Mesothelial cell of epicardium (in vitro differentiated cells): ENCODE measurements around the gene NRCAM. TPM values are rescaled to one million over a fixed set of nuclear protein-coding genes. Genes with fewer than 3 reads are reported as not detected.

Experiments used
- DNase-seq, 2 experiments: peaks; one replicate each; pipeline ENCODE4 v3.0.0; 2021; ENCODE audit warnings: low spot score in 2 of 2; ENCODE audit not compliant: unreplicated experiment in 2 of 2
- H3K27ac Mint-ChIP-seq: 2 replicates; pipeline ENCODE4 v1.8.0; 2021; ENCODE audit warnings: mixed read lengths
- H3K27me3 Mint-ChIP-seq: 2 replicates; pipeline ENCODE4 v1.8.0; 2021; ENCODE audit warnings: low read depth, mixed read lengths
- H3K36me3 Mint-ChIP-seq: 2 replicates; pipeline ENCODE4 v1.8.0; 2021; ENCODE audit warnings: mixed read lengths
- H3K4me1 Mint-ChIP-seq: 2 replicates; pipeline ENCODE4 v1.8.0; 2021; ENCODE audit warnings: mixed read lengths
- H3K4me3 Mint-ChIP-seq: 2 replicates; pipeline ENCODE4 v1.8.0; 2021; ENCODE audit warnings: mild to moderate bottlenecking, moderate library complexity, mixed read lengths
- H3K9me3 Mint-ChIP-seq: 2 replicates; pipeline ENCODE4 v1.8.0; 2021; ENCODE audit warnings: mixed read lengths
- total RNA-seq: library from RNA; stranded (reverse); gene quantifications from 3 replicates; pipeline ENCODE4 v1.2.1, GENCODE V29; 2021
- TF ChIP-seq, protein P1 (sequence below): fragments of 200-600 bp; sonication (generic); IDR thresholded peaks from one replicate; pipeline ENCODE4 v1.5.0; 2021; ENCODE audit warnings: antibody characterized with exemption; ENCODE audit not compliant: unreplicated experiment

Gene NRCAM
- total RNA-seq, 1 donor from 2014 or later = 5.7 TPM

DNA sequence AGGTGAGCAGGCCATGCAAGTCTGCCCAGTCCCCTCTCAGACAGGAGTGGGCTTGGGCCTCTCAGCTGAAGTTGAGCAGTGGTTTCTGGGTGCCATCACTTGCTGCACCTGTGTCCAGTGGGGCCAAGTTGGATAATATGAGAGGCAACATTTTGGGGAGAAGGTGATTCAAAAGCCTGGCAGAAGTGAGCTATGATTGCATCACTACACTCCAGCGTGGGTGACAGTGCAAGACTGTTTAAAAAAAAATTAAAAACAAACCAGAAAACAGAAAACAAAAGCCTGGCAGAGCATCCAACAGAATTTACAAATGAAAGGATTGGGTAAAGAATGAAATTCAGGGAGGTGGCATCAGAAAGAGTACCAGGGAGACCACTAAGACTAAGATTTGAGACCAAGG lies 204.5 kb downstream of the NRCAM start:
- H3K9me3 Mint-ChIP-seq = peaks cover 7% of the 10 kb centered on the region
- H3K27me3 Mint-ChIP-seq = no peaks in the 10 kb centered on the region
- no peak overlapping the region for H3K27ac Mint-ChIP-seq
- H3K4me1 Mint-ChIP-seq = no peaks in the 10 kb centered on the region
- TF ChIP-seq, protein P1, sequence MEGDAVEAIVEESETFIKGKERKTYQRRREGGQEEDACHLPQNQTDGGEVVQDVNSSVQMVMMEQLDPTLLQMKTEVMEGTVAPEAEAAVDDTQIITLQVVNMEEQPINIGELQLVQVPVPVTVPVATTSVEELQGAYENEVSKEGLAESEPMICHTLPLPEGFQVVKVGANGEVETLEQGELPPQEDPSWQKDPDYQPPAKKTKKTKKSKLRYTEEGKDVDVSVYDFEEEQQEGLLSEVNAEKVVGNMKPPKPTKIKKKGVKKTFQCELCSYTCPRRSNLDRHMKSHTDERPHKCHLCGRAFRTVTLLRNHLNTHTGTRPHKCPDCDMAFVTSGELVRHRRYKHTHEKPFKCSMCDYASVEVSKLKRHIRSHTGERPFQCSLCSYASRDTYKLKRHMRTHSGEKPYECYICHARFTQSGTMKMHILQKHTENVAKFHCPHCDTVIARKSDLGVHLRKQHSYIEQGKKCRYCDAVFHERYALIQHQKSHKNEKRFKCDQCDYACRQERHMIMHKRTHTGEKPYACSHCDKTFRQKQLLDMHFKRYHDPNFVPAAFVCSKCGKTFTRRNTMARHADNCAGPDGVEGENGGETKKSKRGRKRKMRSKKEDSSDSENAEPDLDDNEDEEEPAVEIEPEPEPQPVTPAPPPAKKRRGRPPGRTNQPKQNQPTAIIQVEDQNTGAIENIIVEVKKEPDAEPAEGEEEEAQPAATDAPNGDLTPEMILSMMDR = no peak
- no peak overlapping the region for H3K4me3 Mint-ChIP-seq
- no peak for DNase-seq
- H3K36me3 Mint-ChIP-seq = peaks cover 1% of the 10 kb centered on the region

- Mint-ChIP-seq H3K36me3 (no peaks in the 10 kb centered on the region), H3K4me3 (no peak overlapping the region), H3K4me1 (no peaks in the 10 kb centered on the region), H3K9me3 (peaks cover 4% of the 10 kb centered on the region), H3K27ac (no peak overlapping the region), H3K27me3 (no peaks in the 10 kb centered on the region)
- DNase-seq = no peak
- TF ChIP-seq, protein P1 = no peak
Observed at GRCh38 chr7:108249453-108249852, 206.8 kb downstream of the NRCAM start.

DNA sequence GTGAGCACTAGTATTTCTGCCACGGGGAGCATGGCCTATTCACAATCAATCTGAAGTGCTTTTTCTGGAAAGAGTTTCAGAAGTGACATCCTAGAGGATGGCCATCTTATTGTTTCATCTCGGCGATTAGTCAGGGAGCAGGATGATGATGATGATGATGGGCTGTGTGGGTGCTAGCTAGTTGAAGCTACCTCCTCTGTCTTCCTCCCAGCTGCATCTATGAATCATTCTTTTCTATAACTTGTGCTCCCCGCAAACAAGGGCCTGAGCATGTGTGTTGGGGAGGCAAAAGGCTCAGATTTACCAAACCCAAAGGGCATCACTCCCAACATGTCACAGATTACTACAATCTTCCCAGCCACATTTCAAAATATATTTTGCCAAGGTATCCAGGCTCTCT lies 207.4 kb downstream of the NRCAM start:
- TF ChIP-seq, protein P1 = no peak
- Mint-ChIP-seq H3K4me1 (no peaks in the 10 kb centered on the region), H3K9me3 (peaks cover under 1% of the 10 kb centered on the region), H3K27ac (no peak overlapping the region), H3K36me3 (no peaks in the 10 kb centered on the region), H3K27me3 (no peaks in the 10 kb centered on the region), H3K4me3 (no peak overlapping the region)
- no peak for DNase-seq

- TF ChIP-seq, protein P1 = no peak
- no peaks in the 10 kb centered on the region for H3K27me3 Mint-ChIP-seq
- H3K4me3 Mint-ChIP-seq = no peak overlapping the region
- H3K27ac Mint-ChIP-seq = no peak overlapping the region
- DNase-seq = no peak
- no peaks in the 10 kb centered on the region for H3K9me3 Mint-ChIP-seq
- H3K4me1 Mint-ChIP-seq = no peaks in the 10 kb centered on the region
- no peaks in the 10 kb centered on the region for H3K36me3 Mint-ChIP-seq
Observed at GRCh38 chr7:108248418-108248817, 207.8 kb downstream of the NRCAM start.

- Mint-ChIP-seq H3K27me3 (no peaks in the 10 kb centered on the region), H3K36me3 (no peaks in the 10 kb centered on the region), H3K9me3 (no peaks in the 10 kb centered on the region), H3K4me3 (no peak overlapping the region), H3K27ac (no peak overlapping the region), H3K4me1 (no peaks in the 10 kb centered on the region)
- TF ChIP-seq, protein P1 = no peak
- DNase-seq = no peak
Observed at GRCh38 chr7:108247614-108248013, 208.6 kb downstream of the NRCAM start.

DNA sequence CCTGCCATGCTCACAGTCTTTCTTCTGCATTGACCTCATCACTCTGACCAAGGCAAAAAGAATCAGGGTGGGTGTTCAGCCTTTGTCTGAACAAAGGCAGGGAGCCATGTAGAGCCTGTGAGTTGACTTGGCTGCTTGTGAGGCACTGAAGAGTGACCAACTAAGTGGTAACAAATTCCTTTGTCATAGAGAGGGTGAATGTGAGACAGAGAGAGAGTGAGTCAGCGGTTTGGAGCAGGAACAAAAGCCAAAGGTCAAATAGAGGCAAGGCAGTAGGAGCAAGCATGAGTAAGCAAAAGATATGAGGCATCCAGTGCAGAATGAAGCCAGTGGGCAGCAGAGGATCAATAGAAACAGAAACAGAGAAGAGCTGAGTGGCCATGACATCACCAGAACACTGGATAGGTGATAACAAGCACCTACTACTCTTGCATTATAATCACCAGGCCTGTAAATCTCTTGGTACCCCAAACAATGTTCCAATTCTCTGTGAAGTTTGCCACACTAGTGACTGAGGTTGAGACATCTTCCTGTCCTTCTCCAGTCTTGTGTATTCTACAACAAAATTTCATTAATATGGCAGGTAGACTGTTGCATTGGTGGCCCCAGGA lies 209.9 kb downstream of the NRCAM start:
- H3K9me3 Mint-ChIP-seq = no peaks in the 10 kb centered on the region
- TF ChIP-seq, protein P1 = no peak
- no peaks in the 10 kb centered on the region for H3K36me3 Mint-ChIP-seq
- no peak for DNase-seq
- H3K27me3 Mint-ChIP-seq = no peaks in the 10 kb centered on the region
- no peak overlapping the region for H3K27ac Mint-ChIP-seq
- no peaks in the 10 kb centered on the region for H3K4me1 Mint-ChIP-seq
- H3K4me3 Mint-ChIP-seq = no peak overlapping the region
